HG02852 (cell line): ENCODE data around the gene IDS.
A peak's percentile ranks its signal among the peaks of the same experiment; 100 is the strongest.
"Not testable (repeated sequence)": the region's sequence is repeated elsewhere in the genome, so short reads cannot be mapped to it uniquely, and the experiment has no call there.

ENCODE experiments used
- ATAC-seq: cut with Tn5 transposase; IDR thresholded peaks from one replicate; pipeline ENCODE4 v1.9.1; 2021; ENCODE audit warnings: mild to moderate bottlenecking, moderate library complexity; ENCODE audit not compliant: unreplicated experiment

The IDS gene

DNA sequence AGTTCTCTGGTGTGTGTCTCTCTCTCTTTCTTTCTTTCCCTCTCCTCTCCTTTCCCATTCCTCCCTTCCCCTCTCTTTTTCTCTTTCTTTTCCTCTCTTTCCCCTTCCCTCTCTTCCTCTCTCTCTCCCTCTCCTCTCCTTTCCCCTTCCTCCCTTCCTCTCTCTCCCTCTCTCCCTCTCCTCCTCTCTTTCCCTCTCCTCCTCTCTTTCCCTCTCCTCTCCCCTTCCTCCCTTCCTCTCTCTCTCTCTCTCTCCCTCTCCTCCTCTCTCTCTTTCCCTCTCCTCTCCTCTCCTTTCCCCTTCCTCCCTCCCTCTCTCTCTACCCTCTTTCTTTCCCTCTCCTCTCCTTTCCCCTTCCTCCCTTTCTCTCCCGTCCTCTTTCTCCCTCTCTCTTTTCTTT is 23.3 kb upstream of the IDS start:
- no peak for ATAC-seq

DNA sequence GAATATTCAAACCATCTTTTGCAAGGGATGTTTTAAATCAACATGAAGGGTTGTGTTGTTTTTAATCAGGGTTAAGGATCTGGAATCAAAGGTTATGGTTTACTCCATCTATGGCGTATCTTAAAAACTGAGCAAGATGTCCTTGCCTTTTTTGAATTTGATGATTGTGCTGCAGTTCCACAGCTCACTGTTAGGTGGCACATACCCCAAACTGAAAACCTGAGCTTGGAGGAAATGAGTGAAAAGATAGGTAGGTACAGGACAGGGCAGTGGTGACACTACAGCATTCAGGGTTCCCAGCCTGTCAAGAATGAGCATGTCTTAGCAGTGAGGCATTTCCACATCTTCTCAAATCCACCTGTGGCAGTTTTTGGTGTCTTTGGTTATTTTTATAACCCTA is 22.6 kb upstream of the IDS start:
- no peak for ATAC-seq

DNA sequence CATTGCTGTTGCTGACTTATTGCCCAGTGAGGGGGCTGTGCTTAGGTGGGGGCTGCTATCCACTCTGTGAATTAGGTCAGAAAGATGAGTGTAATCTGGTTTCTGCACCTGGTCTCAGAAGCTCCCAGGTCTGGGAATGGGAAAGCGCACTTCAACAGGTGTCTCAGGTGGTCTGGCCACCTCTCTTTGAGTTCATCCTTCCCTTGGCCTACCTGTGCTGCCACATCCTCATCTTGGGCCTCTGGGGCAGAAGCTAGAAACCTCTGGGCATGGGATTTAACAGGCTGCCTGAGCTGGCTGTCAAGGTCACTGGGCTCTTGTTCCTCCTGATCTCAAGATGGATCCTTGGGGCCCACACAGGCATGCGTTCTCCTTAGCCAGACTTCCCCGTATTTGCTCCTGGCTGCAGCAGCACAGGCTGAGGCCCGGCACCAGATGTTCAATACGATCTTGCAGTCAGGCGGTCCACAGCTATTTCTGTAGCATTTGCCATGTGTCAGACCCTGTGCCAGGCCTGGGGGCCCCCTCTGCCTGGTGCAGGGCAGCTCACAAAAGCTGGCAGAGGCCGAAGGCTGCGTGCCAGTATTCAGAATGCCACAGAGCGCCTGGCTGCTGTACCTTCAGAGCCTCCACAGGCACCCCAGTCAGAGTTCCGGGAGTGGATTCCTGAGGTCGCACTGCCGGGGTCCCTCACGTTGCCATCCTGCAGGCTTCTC is 21.4 kb upstream of the IDS start:
- ATAC-seq = not testable (repeated sequence)

DNA sequence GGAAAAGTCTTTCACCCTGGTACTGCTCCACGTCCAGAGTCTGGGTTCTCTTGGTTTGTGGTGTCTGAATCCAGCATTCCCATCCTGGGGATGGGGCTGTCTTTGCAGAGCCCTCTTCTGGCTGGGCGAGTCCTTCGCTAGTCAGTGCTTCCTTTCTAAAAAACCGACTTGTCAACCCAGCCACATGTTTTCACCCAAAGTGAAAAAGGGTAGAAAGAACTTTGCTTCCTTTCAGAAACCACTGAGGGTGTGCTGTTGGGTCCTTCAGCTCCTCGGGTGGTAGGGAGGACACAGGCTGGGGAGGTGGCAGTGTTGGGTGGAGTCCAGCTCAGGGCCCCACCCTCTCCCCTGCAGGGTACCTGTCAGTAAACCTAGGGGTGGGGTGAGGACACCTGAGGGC is 20.8 kb upstream of the IDS start:
- peak; percentile 40 for ATAC-seq

DNA sequence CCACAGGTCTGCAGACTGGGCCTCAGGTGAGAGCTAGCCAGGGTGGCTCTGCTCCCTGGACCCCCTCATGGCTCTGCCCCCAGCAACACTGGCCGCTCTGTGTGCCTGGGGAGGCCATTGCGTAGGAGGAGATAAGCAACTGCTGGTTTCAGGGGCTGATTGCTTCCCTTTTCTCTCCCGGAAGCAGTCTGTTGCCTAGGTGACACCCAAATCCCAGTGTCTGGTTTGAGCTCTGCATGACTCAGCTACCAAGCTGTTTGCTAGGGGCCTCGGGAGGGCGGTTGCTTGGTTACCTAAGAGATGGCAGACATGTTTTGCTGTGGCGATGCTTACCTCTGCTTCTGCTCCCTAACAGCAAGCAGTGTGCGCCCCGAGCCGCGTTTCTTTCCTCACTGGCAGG is 20.3 kb upstream of the IDS start:
- peak; percentile 94 for ATAC-seq

DNA sequence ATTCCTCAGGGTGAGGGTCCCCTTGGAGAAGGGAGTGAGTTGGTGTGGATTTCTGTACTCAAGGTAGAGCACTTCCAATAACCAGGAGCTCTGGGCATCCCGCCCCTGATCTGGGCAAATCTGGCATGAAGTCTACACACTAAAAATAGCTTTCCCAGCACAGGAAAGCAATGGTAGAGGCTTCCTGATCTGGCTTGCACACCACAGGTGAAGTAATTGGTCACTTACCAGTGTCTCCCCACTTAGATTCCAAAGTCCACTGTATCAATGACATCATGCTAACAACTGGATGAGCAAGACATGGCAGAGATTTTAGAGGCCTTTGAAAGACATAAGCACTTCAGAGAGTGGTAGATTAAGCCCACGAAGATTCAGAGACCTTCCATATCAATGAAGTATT is 17.8 kb upstream of the IDS start:
- ATAC-seq = no peak

DNA sequence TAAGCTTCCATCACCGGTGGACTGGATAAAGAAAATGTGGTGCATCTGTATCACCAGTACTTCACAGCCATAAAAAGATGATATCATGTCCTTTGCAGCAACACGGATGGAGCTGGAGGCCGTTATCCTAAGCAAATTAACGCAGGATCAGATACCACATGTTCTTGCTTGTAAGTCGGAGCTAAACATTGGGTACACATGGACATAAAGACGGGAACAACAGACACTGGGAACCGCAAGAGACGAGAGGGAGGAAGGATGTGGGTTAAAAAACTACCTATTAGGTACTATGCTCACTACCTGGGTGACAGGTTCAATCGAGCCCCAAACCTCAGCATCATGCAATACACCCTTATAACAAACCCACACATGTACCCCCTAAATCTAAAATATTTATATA is 16.3 kb upstream of the IDS start:
- no peak for ATAC-seq

DNA sequence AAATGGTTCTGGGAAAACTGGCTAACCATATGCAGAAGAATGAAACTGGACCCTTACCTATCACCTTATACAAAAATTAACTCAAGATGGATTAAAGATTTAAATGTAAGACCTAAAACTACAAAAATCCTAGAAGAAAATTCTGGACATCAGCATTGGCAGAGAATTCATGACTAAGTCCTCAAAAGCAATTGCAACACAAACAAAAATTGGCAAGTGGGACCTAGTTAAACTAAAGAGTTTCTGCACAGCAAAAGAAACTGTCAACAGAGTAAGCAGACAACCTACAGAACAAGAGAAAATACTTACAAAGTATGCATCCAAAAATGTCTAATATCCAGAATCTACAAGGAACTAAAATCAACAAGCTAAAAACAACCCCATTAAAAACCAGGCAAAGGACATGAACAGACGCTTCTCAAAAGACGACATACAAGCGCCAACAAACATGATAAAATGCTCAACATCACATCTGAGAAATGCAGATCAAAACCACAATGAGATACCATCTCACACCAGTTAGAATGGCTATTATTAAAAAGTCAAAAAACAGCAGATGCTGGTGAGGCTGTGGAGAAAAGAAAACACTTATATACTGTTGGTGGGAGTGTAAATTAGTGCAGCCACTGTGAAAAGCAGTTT is 15.7 kb upstream of the IDS start:
- ATAC-seq = not testable (repeated sequence)

DNA sequence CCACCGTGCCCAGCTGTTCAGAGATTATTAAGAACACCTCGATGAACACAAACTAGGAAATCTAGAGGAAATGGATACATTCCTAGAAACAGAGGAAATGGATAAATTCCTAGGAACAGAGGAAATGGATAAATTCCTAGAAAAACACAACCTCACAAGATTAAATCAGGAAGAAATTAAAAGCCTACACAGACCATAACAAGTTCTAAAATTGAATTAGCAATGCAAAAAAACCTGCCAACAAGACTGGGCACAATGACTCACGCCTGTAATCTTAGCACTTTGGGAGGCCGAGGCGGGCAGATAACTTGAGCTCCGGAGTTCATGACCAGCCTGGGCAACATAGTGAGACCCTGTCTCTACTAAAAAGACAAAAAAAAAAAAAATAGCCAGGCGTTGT is 13.1 kb upstream of the IDS start:
- no peak for ATAC-seq

DNA sequence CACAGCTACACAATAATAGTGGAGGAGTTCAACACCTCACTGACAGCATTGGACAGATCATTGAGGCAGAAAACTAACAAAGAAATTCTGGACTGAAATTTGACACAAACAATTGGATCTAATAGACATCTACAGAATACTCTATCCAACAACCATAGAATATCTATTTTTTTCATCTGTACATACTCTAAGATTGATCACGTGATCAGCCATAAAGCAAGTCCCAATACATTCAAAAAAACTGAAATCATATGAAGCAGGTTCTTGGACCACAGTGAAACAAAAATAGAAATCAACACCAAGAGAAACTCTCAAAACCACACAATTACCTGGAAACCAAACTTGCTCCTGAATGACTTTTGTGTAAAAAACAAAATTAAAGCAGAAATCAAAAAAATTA is 12.2 kb upstream of the IDS start:
- no peak for ATAC-seq

DNA sequence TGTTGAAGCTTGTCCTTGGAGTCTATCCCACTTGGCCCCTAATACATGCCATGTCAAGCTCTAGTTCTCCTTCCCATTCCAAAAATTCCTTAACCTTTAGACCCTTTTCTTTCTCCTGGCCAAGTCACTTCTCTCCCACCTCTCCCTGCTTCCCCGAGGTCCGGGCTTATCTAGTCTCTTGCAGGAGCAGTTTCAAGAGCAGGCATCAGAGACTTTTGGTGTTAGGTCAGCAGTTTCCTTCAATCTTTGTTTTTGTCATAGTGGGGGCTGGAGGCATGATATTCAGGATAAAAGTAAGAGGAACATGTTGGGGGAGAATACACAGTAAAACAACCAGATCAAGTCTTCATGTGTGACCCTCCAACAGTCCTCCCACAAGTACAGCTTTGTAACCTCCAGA is 11.5 kb upstream of the IDS start:
- ATAC-seq = no peak

DNA sequence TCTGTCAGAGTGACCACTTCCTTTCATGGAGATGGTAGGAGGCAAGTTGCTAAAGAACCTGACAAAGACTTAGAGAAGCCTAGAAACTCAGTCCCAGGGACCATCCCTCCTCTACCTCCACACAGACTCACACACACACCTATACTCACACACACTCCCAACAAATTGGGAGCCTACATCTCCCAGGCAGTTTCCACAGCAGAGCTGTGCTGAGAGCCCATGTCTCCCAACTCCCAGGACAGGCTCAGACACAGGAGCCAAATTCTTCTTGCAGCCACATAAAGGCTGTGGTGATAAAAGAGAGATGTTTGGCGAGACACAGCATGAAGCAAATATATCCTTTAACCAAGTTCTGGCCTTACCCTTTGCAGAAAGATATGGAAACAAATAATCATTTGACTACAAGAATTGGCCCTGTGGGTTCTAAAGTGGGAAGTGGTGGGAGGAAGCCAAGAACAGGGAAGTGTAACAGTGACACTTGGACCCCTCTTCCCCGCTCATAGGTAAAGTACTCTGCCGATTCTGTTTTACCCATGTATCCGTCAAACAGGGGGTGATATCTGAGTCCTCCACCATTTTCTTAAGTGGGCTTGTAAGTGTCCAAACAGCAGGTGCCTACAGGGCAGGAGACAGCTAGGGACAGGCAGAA is 11.0 kb upstream of the IDS start:
- ATAC-seq = no peak

DNA sequence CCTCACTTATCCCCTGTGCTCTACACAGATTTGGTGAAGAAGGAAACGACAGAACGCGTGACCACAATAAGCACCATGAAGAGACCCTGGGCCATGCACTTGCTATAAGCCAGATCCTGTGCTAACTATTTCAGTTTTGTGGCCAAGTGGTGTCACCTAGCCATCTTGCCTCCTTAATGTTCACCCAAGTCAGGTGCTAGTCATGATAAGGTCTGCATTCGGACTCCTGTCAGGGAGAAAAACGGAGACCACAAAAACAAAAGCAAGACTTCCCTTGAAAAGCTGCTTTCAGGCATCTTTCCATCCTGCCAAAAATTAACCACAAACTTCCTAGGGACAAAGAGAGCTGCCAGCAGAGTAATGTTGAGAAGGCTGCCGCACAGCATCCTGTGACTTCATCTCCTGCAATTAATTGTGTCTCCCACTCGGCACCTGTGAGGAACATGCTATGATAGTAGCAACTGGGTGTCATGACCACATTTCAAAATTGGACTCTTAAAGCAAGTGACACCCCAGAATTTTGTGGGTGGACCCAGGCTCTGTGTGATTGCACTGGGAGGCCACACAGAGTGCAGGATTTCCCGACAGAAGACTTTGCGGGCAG is 8.8 kb upstream of the IDS start:
- ATAC-seq = no peak

DNA sequence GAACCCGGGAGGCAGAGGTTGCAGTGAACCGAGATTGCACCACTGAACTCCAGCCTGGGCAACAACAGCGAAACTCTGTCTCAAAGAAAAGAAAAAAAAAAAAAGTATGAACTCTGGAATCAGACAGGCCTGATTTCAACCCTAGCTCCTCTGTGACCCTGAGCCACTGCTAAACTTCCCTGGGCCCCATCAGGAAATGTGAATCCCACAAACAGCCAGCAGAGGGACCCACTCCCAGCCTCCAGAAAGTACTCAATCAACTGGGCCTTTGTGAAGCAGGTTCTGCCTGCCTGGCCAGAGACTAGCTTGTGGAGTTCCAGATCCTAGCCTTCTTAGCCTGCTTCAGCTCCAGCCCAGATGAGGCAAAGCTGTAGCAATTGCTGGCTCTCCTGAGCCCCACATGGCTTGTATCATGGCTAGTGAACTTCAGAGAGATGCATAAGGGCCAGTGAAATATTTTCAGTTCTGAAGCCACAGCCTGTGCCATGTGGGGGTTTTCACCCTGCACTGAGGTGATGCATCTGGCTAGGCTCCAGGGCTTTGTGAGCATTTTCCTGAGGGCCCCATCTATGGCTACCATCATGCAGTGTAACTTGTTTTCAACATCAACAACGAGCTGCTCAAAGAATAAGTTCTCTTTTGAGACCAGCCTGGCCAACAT is 7.2 kb upstream of the IDS start:
- ATAC-seq = peak; percentile 82

DNA sequence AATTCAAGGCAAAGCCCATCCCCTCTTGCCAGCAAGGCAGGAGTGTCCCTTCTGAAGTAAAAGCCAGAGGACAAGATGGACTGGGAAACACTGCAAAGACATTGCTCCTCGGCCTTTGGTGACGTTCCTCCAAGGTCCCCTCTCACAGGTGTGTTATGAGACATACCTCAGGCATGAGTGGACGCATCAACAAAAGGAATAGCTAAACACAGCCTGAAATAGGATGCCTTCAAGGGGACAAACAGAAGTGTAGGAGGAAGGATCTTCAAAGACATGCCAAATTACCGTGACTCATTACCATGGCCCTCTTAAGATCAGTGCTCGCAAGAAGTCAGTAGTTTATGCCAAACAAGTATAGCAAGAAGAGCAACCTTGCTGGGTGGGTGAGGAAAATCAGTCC is 6.0 kb upstream of the IDS start:
- no peak for ATAC-seq

DNA sequence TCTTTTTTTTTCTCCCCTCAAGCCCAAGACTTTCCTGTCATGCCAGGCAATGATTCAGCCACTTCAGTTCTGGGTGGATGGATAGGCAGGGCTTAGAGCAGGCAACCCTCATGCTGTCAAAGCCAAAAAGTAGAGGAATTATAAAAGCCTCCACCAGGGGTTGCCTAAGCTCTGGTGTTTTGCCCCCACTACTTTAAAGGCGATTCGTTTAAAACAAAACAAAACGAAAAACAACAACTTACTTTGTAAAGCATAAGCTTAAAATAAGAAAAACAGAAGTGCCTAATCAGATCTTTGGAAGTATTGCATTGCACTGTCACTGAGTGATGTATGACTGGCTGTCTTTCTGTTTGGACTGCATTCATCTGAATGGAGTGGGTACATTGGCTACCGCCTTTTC is 5.3 kb upstream of the IDS start:
- no peak for ATAC-seq

DNA sequence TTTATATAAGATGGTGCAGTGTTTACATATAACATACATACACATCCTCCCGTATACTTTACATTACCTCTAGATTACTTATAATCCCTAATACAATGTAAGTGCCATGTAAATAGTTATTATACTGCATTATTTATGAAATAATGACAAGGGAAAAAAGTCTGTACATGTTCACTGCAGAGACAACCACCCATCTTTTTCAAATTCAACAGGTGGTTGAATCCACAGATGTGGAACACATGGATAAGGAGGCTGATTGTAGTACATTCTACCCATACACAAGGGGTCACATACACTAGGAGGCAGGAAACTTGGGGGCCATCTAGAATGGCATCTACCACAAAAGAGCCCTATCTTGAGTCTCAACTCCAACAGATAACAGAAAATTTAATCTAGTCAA is 3.4 kb upstream of the IDS start:
- ATAC-seq = no peak

DNA sequence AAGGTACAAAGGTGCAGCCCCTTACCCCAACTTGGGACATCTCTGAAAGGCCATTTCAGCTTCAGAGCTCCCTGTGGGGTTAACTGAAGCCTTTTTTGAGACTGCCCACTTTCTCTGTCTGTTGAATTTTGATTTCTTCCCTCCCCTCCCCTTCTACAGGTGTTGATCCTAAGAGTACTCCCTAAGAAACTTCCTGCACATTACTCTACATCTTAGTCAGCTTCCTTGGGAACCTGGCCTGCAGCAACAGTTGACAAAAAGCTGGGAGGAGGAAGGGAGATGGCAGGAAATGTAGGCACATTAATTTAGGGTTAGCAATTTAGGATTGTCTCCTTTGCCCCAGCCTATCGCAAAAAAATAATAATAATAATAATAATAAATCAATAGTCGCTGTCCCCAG is 1.2 kb upstream of the IDS start:
- ATAC-seq = no peak

DNA sequence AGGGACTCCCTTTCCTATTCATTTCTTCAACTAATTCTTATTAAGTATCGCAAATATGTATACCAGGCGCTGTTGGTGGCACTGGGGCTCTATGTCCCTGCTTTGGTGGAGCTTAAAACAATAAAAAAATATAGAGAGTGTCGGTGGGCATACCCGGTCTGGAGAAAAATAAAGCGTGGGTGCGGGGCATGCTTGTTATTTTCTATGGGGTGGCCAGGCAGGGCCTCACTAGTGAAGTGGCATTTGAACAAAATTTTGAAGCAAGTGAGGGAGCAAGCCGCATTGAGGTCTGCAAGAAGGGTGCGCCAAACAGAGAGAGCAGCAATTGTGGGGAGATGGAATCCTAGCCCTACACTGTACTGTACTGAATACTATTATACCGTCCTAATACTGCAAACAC is 565 bp upstream of the IDS start:
- no peak for ATAC-seq

DNA sequence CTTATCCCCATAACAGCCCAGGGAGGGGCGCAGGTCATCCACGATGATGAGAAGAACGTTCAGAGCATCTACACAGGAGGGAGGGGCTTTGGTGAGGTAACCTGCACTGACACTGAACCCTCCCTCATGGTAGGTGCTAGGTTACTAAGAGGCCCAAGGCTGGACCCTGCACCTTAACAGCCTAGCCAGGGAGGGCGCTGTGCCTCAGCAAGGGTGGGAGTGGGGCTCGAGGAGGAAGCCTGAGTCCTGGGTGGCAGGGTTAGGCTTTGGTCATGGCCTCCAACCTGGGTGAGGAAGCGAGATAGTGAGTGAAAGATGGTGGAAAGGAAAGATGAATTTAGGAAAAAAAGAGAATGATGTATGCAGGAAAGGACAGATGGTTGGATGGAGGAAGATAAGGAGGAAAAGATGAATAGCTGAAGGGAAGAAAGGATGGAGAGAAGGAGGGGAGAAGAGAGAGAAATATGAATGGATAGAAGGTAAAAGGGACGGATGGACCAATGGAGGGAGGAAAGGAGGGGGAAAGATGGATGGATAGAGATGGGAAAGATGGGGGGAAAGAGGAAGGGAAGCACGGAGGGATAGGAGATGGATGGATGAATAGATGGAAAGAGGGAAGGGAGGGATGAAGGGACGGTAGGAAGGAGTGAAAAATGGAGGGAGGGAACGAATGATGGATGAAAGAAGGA is 736 bp downstream of the IDS start:
- ATAC-seq = peak; percentile 31

DNA sequence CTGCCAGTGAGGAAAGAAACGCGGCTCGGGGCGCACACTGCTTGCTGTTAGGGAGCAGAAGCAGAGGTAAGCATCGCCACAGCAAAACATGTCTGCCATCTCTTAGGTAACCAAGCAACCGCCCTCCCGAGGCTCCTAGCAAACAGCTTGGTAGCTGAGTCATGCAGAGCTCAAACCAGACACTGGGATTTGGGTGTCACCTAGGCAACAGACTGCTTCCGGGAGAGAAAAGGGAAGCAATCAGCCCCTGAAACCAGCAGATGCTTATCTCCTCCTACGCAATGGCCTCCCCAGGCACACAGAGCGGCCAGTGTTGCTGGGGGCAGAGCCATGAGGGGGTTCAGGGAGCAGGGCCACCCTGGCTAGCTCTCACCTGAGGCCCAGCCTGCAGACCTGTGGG is 1.7 kb downstream of the IDS start:
- peak; percentile 67 for ATAC-seq
